A549 (cell line): Measurements from ENCODE around the gene YIPF6. TPM values are rescaled to one million over a fixed set of nuclear protein-coding genes. Genes with fewer than 3 reads are reported as not detected.

ENCODE experiments used
- ATAC-seq, 2 experiments: fragments of 200-7000 bp in 1 of 2; fragments of >200 bp in 1 of 2; cut with Nextera tagmentation in 1 of 2; cut with Tn5 transposase in 1 of 2; 3 replicates each; pipeline versions ENCODE4 v1.8.0 to v1.9.1; 2018 to 2020; ENCODE audit warnings: mild to moderate bottlenecking in 1 of 2, moderate library complexity in 1 of 2
- CTCF ChIA-PET: fragments of 300-600 bp; sonication (Branson Sonifier 250); formaldehyde crosslinking; extraction: SDS; loops from one replicate; lab custom pipeline; 2021; ENCODE audit warnings: antibody characterized with exemption, inconsistent platforms; lab: Yijun Ruan, JAX
- POLR2A ChIA-PET: fragments of 350-600 bp; formaldehyde crosslinking; extraction: SDS; loops from one replicate; lab custom pipeline; 2021; ENCODE audit warnings: antibody characterized with exemption, inconsistent platforms; lab: Yijun Ruan, JAX
- DNase-seq, 2 experiments: peaks; one replicate each; pipeline versions ENCODE4 v3.0.0 to v3.0.0-alpha.2; 2011 to 2016; ENCODE audit warnings: low read depth in 1 of 2, low spot score in 1 of 2
- FAIRE-seq: peaks from 2 replicates; lab custom pipeline; 2011; peaks lifted over from hg19 to GRCh38; lab: Jason Lieb, UNC
- H3K27ac ChIP-seq, 2 experiments: fragments of >200 bp; sonication (Bioruptor Twin); formaldehyde crosslinking; 3 replicates each; pipeline ENCODE4 v1.5.1; 2016 to 2017
- H3K4me1 ChIP-seq: fragments of >200 bp; sonication (Bioruptor Twin); formaldehyde crosslinking; 3 replicates; pipeline ENCODE4 v1.6.1; 2016
- H3K4me2 ChIP-seq: fragments of >200 bp; sonication (Bioruptor Twin); formaldehyde crosslinking; 3 replicates; pipeline ENCODE4 v1.6.1; 2016
- H3K4me3 ChIP-seq: fragments of >200 bp; sonication (Bioruptor Twin); formaldehyde crosslinking; 3 replicates; pipeline ENCODE4 v1.5.1; 2016
- H3K9me3 ChIP-seq: fragments of >200 bp; sonication (Bioruptor Twin); formaldehyde crosslinking; 3 replicates; pipeline ENCODE4 v1.6.1; 2016
- CEBPB ChIP-seq, 2 experiments: fragments of >200 bp in 1 of 2; sonication (Bioruptor Twin) in 1 of 2; formaldehyde crosslinking in 1 of 2; IDR thresholded peaks; 2 replicates each; pipeline ENCODE4 v1.6.1; 2012 to 2016
- CHD4 ChIP-seq: fragments of 200-600 bp; sonication (generic); IDR thresholded peaks from 2 replicates; pipeline ENCODE4 v1.6.1; 2016; ENCODE audit warnings: antibody characterized with exemption, mild to moderate bottlenecking, borderline replicate concordance
- CTCF ChIP-seq: fragments of >200 bp; sonication (Bioruptor Twin); formaldehyde crosslinking; IDR thresholded peaks from 3 replicates; pipeline ENCODE4 v1.5.1; 2016
- FOSL2 ChIP-seq, 2 experiments: fragments of 450-650 bp in 1 of 2; fragments of >200 bp in 1 of 2; sonication (Bioruptor Twin) in 1 of 2; formaldehyde crosslinking; IDR thresholded peaks; 2 replicates each; pipeline versions ENCODE4 v1.5.0 to v1.6.1; 2016 to 2020; ENCODE audit warnings: mild to moderate bottlenecking in 1 of 2, moderate library complexity in 1 of 2
- FOXS1 ChIP-seq: fragments of 250-450 bp; sonication (Bioruptor Pico); IDR thresholded peaks from 2 replicates; pipeline ENCODE4 v1.5.0; 2020; ENCODE audit warnings: mild to moderate bottlenecking, moderate library complexity
- GATA3 ChIP-seq: IDR thresholded peaks from 2 replicates; pipeline ENCODE4 v1.6.1; 2012; ENCODE audit warnings: borderline replicate concordance
- HDAC2 ChIP-seq: fragments of 200-600 bp; sonication (generic); IDR thresholded peaks from 2 replicates; pipeline ENCODE4 v1.6.1; 2016
- HES2 ChIP-seq: fragments of >200 bp; sonication (Bioruptor Twin); formaldehyde crosslinking; IDR thresholded peaks from 2 replicates; pipeline ENCODE4 v1.6.1; 2016
- HMGXB4 ChIP-seq: fragments of 250-450 bp; sonication (Bioruptor Pico); IDR thresholded peaks from 2 replicates; pipeline ENCODE4 v1.5.0; 2021; ENCODE audit warnings: mild to moderate bottlenecking, moderate library complexity, borderline replicate concordance
- HOXA7 ChIP-seq: fragments of 250-450 bp; sonication (Bioruptor Pico); IDR thresholded peaks from 2 replicates; pipeline ENCODE4 v1.5.0; 2020; ENCODE audit warnings: mild to moderate bottlenecking, moderate library complexity
- HOXB13 ChIP-seq: fragments of 250-450 bp; sonication (Bioruptor Pico); IDR thresholded peaks from 2 replicates; pipeline ENCODE4 v1.5.0; 2020; ENCODE audit warnings: low read depth, mild to moderate bottlenecking, moderate library complexity
- HOXB5 ChIP-seq: fragments of 250-450 bp; sonication (Bioruptor Pico); IDR thresholded peaks from 2 replicates; pipeline ENCODE4 v1.5.0; 2020; ENCODE audit warnings: mild to moderate bottlenecking, moderate library complexity
- JUNB ChIP-seq: fragments of >200 bp; sonication (Bioruptor Twin); formaldehyde crosslinking; IDR thresholded peaks from 2 replicates; pipeline ENCODE4 v1.6.1; 2016
- KDM5A ChIP-seq: fragments of 200-600 bp; sonication (generic); IDR thresholded peaks from 2 replicates; pipeline ENCODE4 v1.6.1; 2016; ENCODE audit warnings: antibody characterized with exemption, mild to moderate bottlenecking
- MAX ChIP-seq: IDR thresholded peaks from 2 replicates; pipeline ENCODE4 v1.6.1; 2012
- MYC ChIP-seq: IDR thresholded peaks from 2 replicates; pipeline ENCODE4 v1.6.1; 2012; ENCODE audit warnings: mild to moderate bottlenecking, inconsistent platforms, low read length, improper control_type of control experiment, borderline replicate concordance
- NFE2L2 ChIP-seq: fragments of 150-350 bp; conservative IDR thresholded peaks from 2 replicates; pipeline ENCODE4 v1.6.1; 2014; ENCODE audit warnings: low read length
- NR3C1 ChIP-seq: fragments of >200 bp; sonication (Bioruptor Twin); formaldehyde crosslinking; IDR thresholded peaks from 3 replicates; pipeline ENCODE4 v1.6.1; 2017
- PBX3 ChIP-seq: IDR thresholded peaks from 2 replicates; pipeline ENCODE4 v1.6.1; 2012
- POLR2A ChIP-seq: IDR thresholded peaks from 2 replicates; pipeline ENCODE4 v1.6.1; 2012; ENCODE audit warnings: mild to moderate bottlenecking, low read length
- POLR2AphosphoS2 ChIP-seq: conservative IDR thresholded peaks from 2 replicates; pipeline ENCODE4 v1.6.1; 2012; ENCODE audit warnings: low read length, improper control_type of control experiment, inconsistent platforms
- RARB ChIP-seq: fragments of 250-450 bp; sonication (Bioruptor Pico); IDR thresholded peaks from 2 replicates; pipeline ENCODE4 v1.8.0; 2021; ENCODE audit warnings: mild to moderate bottlenecking, moderate library complexity
- RCOR1 ChIP-seq: fragments of 150-350 bp; IDR thresholded peaks from 2 replicates; pipeline ENCODE4 v1.6.1; 2014; ENCODE audit warnings: antibody characterized with exemption, low read length, low read depth
- RFX5 ChIP-seq: fragments of 450-650 bp; IDR thresholded peaks from 2 replicates; pipeline ENCODE4 v1.7.1; 2014; ENCODE audit warnings: antibody characterized with exemption, mild to moderate bottlenecking, moderate library complexity
- SMC3 ChIP-seq: fragments of >200 bp; sonication (Bioruptor Twin); formaldehyde crosslinking; IDR thresholded peaks from 3 replicates; pipeline ENCODE4 v1.6.1; 2018; ENCODE audit warnings: inconsistent platforms
- TP53 ChIP-seq: fragments of 250-450 bp; sonication (Bioruptor Pico); IDR thresholded peaks from 2 replicates; pipeline ENCODE4 v1.5.0; 2021; ENCODE audit warnings: mild to moderate bottlenecking, moderate library complexity
- ZC3H11A ChIP-seq: fragments of 450-650 bp; IDR thresholded peaks from 2 replicates; pipeline ENCODE4 v1.6.1; 2014; ENCODE audit warnings: antibody characterized with exemption, mild to moderate bottlenecking
- WGBS: methylation state at CpG from one replicate; pipeline ENCODE4 v1.1.6; 2017; ENCODE audit errors: missing lambda C conversion rate; 5-methylcytosine and 5-hydroxymethylcytosine counted together
- polyA plus RNA-seq, 4 experiments: library from polyadenylated mRNA; depleted of rRNA in 3 of 4; stranded (reverse); fragments of >200 nt; fragmentation: RNase III in 1 of 4; extraction: RNeasy Plus Mini Kit Qiagen cat#74134 plus additional on column Dnase treatment in 1 of 4; gene quantifications; 2 replicates in 3 of 4; 3 replicates in 1 of 4; pipeline ENCODE4 v1.2.3, GENCODE V29; 2011 to 2017

The YIPF6 gene
- polyA plus RNA-seq, 2 of the 4 experiments (the other 2 are of a cell fraction) = 27.8 to 58.9 TPM

GRCh38 chrX:68571610-68572311, 72.9 kb downstream of the YIPF6 start:
- POLR2A ChIA-PET = no interaction called here
- H3K27ac ChIP-seq = peak overlapping the region; percentile 61 to 80; a peak in 5 of 6 replicates
- no peak overlapping the region for H3K4me3 ChIP-seq
- H3K4me1 ChIP-seq = peaks cover 30% of the 10 kb centered on the region
- TF ChIP-seq JUNB = peak; percentile 55
- TF ChIP-seq TP53 = no peak
- TF ChIP-seq FOXS1 (CRISPR knock-in tag) = no peak
- no peak for TF ChIP-seq HOXB5
- no peak for TF ChIP-seq HOXB13 (CRISPR knock-in tag)
- TF ChIP-seq HES2 = no peak
- TF ChIP-seq FOSL2 (IDR thresholded peaks at IDR 0.05) = peak; percentile 72
- TF ChIP-seq FOSL2 (CRISPR knock-in tag; IDR thresholded peaks at IDR 0.05) = peak; percentile 75
- no peak for TF ChIP-seq MAX
- TF ChIP-seq HDAC2 = no peak
- peak; percentile 13 to 41; a peak in 1 of 4 replicates for TF ChIP-seq CEBPB (IDR thresholded peaks at IDR 0.05)
- TF ChIP-seq CHD4 = no peak
- H3K4me2 ChIP-seq = peak overlapping the region; percentile 60
- CTCF ChIA-PET = interaction anchor here (0.7 to 1.5 kb wide), 2 partner anchors 16 to 40 kb away, joined by 3 read pairs; no protein-coding TSS in a partner anchor
- ATAC-seq = peak; percentile 99
- DNase-seq = peak; percentile 31 to 68
- no peaks in the 10 kb centered on the region for H3K9me3 ChIP-seq
- FAIRE-seq = peak; percentile 100
- 43% methylated on average over 2 of the region's 2 CpGs for WGBS

- no peak for FAIRE-seq
- DNase-seq = no peak
- Histone ChIP-seq H3K9me3 (no peaks in the 10 kb centered on the region), H3K4me2 (no peak overlapping the region), H3K4me3 (no peak overlapping the region)
- POLR2A ChIA-PET = no interaction called here
- TF ChIP-seq ZC3H11A (no peak), CHD4 (no peak), FOXS1 (CRISPR knock-in tag) (no peak), KDM5A (no peak), POLR2A (no peak), GATA3 (no peak), HMGXB4 (CRISPR knock-in tag) (no peak), TP53 (no peak), NFE2L2 (no peak), HOXA7 (CRISPR knock-in tag) (no peak)
- TF ChIP-seq, all 56 proteins: peak for 0
- WGBS = 87% methylated on average over 3 of the region's 3 CpGs
- H3K4me1 ChIP-seq = peaks cover 30% of the 10 kb centered on the region
- CTCF ChIA-PET = no interaction called here
- ATAC-seq = no peak
- no peak overlapping the region for H3K27ac ChIP-seq
Measured at GRCh38 chrX:68574240-68574639, 75.4 kb downstream of the YIPF6 start.

GRCh38 chrX:68579810-68580209, 81.0 kb downstream of the YIPF6 start:
- WGBS = 89% methylated on average over 3 of the region's 3 CpGs
- ChIA-PET CTCF (interaction anchor here (0.6 to 1.8 kb wide), 2 partner anchors 70 to 896 kb away, joined by 3 read pairs; no protein-coding TSS in a partner anchor), POLR2A (no interaction called here)
- Histone ChIP-seq H3K27ac (no peak overlapping the region), H3K4me2 (no peak overlapping the region), H3K4me1 (no peaks in the 10 kb centered on the region), H3K9me3 (no peaks in the 10 kb centered on the region), H3K4me3 (no peak overlapping the region)
- DNase-seq (no peak), FAIRE-seq (no peak), ATAC-seq (no peak)
- TF ChIP-seq SMC3 (no peak), RFX5 (no peak), CEBPB (IDR thresholded peaks at IDR 0.05) (no peak), ZC3H11A (no peak), CTCF (no peak), RCOR1 (no peak), RARB (CRISPR knock-in tag) (no peak), MAX (no peak), POLR2AphosphoS2 (no peak), NFE2L2 (no peak), PBX3 (no peak), MYC (no peak), NR3C1 (no peak)
